ENCODE data around the gene RETREG1. TPM values are rescaled to one million over a fixed set of nuclear protein-coding genes. Genes with fewer than 3 reads are reported as not detected.

The RETREG1 gene
- total and polyA plus RNA-seq, 2 experiments from 2014 or later, result 2.3 to 3.6 TPM

DNA sequence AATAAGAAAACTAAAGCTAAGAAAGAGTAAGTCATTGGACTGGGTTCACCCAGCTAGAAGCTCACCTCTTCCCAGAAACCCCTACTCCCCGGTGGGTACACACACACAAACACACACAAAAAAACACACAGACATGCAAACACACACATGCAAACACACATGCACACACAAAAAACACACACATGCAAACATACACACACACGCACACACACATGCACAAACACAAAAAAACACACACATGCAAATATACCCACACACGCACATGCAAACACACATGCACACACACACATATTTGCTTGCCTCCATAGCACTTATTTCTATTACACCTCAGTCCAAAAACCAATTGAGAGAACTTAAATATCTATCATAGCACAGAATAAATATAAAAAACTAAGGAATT is 26.1 kb downstream of the RETREG1 start (continued):
- TF ChIP-seq, protein P1, sequence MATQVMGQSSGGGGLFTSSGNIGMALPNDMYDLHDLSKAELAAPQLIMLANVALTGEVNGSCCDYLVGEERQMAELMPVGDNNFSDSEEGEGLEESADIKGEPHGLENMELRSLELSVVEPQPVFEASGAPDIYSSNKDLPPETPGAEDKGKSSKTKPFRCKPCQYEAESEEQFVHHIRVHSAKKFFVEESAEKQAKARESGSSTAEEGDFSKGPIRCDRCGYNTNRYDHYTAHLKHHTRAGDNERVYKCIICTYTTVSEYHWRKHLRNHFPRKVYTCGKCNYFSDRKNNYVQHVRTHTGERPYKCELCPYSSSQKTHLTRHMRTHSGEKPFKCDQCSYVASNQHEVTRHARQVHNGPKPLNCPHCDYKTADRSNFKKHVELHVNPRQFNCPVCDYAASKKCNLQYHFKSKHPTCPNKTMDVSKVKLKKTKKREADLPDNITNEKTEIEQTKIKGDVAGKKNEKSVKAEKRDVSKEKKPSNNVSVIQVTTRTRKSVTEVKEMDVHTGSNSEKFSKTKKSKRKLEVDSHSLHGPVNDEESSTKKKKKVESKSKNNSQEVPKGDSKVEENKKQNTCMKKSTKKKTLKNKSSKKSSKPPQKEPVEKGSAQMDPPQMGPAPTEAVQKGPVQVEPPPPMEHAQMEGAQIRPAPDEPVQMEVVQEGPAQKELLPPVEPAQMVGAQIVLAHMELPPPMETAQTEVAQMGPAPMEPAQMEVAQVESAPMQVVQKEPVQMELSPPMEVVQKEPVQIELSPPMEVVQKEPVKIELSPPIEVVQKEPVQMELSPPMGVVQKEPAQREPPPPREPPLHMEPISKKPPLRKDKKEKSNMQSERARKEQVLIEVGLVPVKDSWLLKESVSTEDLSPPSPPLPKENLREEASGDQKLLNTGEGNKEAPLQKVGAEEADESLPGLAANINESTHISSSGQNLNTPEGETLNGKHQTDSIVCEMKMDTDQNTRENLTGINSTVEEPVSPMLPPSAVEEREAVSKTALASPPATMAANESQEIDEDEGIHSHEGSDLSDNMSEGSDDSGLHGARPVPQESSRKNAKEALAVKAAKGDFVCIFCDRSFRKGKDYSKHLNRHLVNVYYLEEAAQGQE (IDR thresholded peaks at IDR 0.05; ENCODE audit: unreplicated experiment), result no peak
- TF ChIP-seq NANOG (IDR thresholded peaks at IDR 0.05; ENCODE audit: borderline replicate concordance) (no peak), EZH2phosphoT487 (IDR thresholded peaks at IDR 0.05; ENCODE audit: unreplicated experiment) (no peak), CREB1 (CRISPR knock-in tag; IDR thresholded peaks at IDR 0.05; ENCODE audit: low read depth) (no peak)

DNA sequence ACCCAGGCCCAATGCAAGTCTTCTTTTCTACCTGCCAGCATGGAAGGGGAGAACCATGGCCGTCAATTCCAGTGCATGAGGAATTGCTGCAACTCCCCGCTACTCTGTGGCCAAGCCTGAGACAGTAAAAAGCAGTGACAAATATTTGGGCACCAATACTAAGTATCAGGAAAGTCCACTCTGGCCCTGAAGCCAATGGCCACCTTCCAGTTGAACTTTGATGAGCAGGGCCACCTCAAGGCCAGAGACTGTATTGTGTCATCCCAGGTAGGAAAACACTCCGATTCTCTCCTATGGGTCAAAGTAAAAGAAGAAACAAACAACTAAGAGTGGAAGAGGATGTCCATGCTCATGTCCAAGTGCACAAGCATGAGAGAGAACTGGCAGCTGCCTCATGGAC is 27.1 kb downstream of the RETREG1 start:
- peaks cover 24% of the 10 kb centered on the region for H3K4me1 Mint-ChIP-seq
- Histone ChIP-seq H3K4me1 (ENCODE audit: insufficient read depth) (peaks cover 18% of the 10 kb centered on the region), H3F3A (replicated peaks; ENCODE audit: low read depth) (no peaks in the 10 kb centered on the region), H3K27me3 (ENCODE audit: insufficient read depth) (no peaks in the 10 kb centered on the region), H3K27ac (ENCODE audit: low read depth) (no peak overlapping the region), H3K9me2 (ENCODE audit: insufficient read depth) (peaks cover 9% of the 10 kb centered on the region; the same call in 1 of the 2 replicates), H3K36me3 (ENCODE audit: insufficient read depth) (no peaks in the 10 kb centered on the region), H3K79me2 (replicated peaks; ENCODE audit: insufficient read depth) (no peaks in the 10 kb centered on the region), H2AFZ (no peak overlapping the region), H3K4me2 (no peak overlapping the region), H3K4me3 (no peak overlapping the region), H4K20me1 (replicated peaks; ENCODE audit: insufficient read depth) (no peaks in the 10 kb centered on the region)
- peaks cover 9% of the 10 kb centered on the region for H3K9me3 Mint-ChIP-seq
- DNase-seq (ENCODE audit: low spot score) (no peak), ATAC-seq (no peak)
- peaks cover 3% of the 10 kb centered on the region for H3K27me3 Mint-ChIP-seq (ENCODE audit: insufficient read depth, low read depth, poor library complexity)
- peaks cover 12% of the 10 kb centered on the region for H3K36me3 Mint-ChIP-seq (ENCODE audit: low read depth)
- no peak overlapping the region for H3K4me3 Mint-ChIP-seq
- no peak overlapping the region for H3K27ac Mint-ChIP-seq
- TF ChIP-seq EZH2phosphoT487 (IDR thresholded peaks at IDR 0.05; ENCODE audit: unreplicated experiment), result no peak
- TF ChIP-seq ZNF331 (CRISPR knock-in tag; IDR thresholded peaks at IDR 0.05; ENCODE audit: low read depth), result no peak
- TF ChIP-seq POLR2AphosphoS5 (IDR thresholded peaks at IDR 0.05; ENCODE audit: low read depth), result no peak
- TF ChIP-seq, protein P2, sequence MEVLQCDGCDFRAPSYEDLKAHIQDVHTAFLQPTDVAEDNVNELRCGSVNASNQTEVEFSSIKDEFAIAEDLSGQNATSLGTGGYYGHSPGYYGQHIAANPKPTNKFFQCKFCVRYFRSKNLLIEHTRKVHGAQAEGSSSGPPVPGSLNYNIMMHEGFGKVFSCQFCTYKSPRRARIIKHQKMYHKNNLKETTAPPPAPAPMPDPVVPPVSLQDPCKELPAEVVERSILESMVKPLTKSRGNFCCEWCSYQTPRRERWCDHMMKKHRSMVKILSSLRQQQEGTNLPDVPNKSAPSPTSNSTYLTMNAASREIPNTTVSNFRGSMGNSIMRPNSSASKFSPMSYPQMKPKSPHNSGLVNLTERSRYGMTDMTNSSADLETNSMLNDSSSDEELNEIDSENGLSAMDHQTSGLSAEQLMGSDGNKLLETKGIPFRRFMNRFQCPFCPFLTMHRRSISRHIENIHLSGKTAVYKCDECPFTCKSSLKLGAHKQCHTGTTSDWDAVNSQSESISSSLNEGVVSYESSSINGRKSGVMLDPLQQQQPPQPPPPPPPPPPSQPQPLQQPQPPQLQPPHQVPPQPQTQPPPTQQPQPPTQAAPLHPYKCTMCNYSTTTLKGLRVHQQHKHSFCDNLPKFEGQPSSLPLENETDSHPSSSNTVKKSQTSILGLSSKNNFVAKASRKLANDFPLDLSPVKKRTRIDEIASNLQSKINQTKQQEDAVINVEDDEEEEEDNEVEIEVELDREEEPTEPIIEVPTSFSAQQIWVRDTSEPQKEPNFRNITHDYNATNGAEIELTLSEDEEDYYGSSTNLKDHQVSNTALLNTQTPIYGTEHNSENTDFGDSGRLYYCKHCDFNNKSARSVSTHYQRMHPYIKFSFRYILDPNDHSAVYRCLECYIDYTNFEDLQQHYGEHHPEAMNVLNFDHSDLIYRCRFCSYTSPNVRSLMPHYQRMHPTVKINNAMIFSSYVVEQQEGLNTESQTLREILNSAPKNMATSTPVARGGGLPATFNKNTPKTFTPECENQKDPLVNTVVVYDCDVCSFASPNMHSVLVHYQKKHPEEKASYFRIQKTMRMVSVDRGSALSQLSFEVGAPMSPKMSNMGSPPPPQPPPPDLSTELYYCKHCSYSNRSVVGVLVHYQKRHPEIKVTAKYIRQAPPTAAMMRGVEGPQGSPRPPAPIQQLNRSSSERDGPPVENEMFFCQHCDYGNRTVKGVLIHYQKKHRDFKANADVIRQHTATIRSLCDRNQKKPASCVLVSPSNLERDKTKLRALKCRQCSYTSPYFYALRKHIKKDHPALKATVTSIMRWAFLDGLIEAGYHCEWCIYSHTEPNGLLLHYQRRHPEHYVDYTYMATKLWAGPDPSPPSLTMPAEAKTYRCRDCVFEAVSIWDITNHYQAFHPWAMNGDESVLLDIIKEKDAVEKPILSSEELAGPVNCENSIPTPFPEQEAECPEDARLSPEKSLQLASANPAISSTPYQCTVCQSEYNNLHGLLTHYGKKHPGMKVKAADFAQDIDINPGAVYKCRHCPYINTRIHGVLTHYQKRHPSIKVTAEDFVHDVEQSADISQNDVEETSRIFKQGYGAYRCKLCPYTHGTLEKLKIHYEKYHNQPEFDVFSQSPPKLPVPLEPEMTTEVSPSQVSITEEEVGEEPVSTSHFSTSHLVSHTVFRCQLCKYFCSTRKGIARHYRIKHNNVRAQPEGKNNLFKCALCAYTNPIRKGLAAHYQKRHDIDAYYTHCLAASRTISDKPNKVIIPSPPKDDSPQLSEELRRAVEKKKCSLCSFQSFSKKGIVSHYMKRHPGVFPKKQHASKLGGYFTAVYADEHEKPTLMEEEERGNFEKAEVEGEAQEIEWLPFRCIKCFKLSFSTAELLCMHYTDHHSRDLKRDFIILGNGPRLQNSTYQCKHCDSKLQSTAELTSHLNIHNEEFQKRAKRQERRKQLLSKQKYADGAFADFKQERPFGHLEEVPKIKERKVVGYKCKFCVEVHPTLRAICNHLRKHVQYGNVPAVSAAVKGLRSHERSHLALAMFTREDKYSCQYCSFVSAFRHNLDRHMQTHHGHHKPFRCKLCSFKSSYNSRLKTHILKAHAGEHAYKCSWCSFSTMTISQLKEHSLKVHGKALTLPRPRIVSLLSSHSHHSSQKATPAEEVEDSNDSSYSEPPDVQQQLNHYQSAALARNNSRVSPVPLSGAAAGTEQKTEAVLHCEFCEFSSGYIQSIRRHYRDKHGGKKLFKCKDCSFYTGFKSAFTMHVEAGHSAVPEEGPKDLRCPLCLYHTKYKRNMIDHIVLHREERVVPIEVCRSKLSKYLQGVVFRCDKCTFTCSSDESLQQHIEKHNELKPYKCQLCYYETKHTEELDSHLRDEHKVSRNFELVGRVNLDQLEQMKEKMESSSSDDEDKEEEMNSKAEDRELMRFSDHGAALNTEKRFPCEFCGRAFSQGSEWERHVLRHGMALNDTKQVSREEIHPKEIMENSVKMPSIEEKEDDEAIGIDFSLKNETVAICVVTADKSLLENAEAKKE (CRISPR knock-in tag; IDR thresholded peaks at IDR 0.05), result no peak
- TF ChIP-seq CREB1 (CRISPR knock-in tag; IDR thresholded peaks at IDR 0.05; ENCODE audit: low read depth), result no peak
- TF ChIP-seq EZH2 (IDR thresholded peaks at IDR 0.05; ENCODE audit: low read depth, unreplicated experiment), result no peak
- TF ChIP-seq, protein P1 (IDR thresholded peaks at IDR 0.05; ENCODE audit: unreplicated experiment), result no peak
- TF ChIP-seq, protein P3, sequence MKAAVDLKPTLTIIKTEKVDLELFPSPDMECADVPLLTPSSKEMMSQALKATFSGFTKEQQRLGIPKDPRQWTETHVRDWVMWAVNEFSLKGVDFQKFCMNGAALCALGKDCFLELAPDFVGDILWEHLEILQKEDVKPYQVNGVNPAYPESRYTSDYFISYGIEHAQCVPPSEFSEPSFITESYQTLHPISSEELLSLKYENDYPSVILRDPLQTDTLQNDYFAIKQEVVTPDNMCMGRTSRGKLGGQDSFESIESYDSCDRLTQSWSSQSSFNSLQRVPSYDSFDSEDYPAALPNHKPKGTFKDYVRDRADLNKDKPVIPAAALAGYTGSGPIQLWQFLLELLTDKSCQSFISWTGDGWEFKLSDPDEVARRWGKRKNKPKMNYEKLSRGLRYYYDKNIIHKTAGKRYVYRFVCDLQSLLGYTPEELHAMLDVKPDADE (IDR thresholded peaks at IDR 0.05), result no peak

All from GM23338 (cell line).